Stimulated activated CD4-positive, alpha-beta T cell treated with anti-CD3 and anti-CD28 coated beads, Interleukin-1b, Interleukin-23, amount 100 ng/mL, for 4 hours (primary cell): ENCODE data around the gene CEP126.

ENCODE experiments used
- DNase-seq, 2 donors: peaks; one replicate each; pipeline ENCODE4 v3.0.0-alpha.2; 2020; ENCODE audit warnings: low read depth in 2 of 2

CEP126 gene

DNA sequence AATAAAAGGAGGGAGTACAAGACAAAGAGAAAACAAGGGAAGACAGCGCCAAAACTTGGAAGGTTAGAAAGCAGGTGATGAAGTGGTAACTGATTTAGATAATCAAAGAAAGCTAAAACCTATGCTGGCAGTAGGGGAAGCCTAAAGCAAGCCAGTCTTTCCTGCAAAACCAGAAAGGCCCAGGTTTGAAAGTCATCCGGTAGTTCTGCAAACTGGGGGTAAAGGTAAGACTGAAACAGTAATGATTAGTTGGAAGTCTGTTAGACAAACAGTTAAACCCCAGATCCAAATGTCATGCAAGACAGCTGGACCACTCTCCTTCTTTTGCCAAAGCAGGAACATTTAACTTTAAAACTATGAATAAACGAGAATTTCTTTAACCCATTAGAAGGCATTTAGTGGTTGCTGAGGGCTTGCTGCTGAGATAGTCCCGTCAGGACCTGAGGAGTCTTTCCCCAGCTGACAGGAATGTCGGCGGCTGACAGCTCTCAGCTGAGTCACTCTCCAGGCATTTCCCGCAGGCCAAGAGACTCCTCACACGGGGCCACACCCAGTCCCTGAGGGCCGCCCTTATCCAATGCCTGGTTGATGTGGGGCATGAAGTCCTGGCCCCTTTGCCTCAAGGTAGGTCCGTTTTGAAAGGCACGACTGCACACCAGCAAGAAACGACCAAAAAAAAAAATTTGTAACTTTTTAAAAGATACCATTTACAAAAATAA lies 96.1 kb downstream of the CEP126 start:
- no peak for DNase-seq

DNA sequence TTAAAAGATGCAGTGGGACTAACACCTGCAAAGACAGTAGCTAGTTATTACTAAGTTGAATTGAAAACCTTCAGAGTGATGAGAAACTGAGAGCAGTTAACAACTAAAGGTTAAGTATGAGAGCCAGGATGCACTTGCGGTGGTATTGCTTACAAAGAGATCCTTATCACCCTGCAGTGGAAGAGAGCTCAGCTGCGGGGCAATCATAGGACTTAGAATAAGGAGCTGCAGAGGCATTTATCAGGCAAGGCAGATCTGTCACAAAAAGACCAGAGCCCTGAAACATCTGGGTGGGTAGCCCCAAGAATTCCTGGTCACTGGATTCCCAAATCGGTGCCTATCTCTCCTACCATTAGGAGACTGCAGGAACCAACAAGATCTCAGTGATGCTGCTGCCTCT lies 98.1 kb downstream of the CEP126 start:
- no peak for DNase-seq

DNA sequence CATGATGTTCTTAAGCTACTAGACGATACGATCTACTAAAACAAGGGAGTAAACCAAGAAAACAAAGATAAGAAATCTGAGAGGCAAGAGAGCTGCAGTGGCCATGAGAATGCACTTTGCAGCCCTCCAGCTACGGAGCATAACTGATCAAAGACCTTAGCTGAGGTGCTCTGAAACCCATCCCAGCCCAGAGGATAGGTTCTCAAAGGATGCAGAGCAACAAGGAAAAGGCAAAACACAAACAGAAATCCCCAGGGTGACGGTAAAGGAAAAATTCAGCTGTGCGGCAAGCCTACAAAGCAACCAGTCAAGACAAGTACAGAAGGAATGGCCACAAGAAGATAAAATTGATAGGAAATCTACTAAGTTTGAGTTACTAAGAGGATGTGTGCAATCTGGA lies 99.9 kb downstream of the CEP126 start:
- DNase-seq, result no peak

DNA sequence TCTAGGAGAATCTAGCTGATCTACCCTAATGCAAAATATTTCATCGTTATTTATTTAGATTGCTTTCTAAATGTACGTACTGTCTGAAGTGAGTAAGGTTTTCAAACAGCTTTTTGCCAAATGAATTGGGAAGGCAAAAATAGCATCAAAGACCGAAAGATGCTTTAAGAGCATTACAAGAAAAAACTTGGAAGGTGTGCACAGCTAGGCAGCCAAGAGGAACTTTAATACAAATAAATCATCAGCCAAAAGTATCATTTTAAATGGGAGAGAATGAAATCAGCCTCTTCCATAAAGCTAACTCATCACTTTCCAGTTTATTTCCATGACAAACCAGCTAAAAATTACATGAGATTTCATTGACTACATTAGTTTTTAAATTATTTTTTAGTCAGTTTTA lies 102.2 kb downstream of the CEP126 start:
- no peak for DNase-seq

DNA sequence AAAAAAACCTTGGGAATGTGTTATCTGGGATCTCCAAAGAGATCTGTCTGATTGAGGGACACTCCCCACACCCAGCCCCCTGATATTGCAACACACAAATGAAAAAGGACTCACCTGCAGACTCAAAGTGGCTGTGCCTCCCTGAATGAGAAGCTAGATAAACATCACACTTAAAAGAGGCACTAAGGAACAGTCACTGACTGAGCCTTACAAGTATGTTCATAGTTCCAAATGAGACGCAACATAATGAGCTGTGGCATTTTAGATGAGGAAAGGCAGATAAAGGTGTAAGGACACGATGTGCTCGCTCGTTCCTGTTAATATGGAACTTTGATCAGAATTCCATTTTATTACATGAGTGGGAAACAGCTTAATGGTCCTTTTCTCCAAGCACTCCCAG lies 111.4 kb downstream of the CEP126 start:
- no peak for DNase-seq

DNA sequence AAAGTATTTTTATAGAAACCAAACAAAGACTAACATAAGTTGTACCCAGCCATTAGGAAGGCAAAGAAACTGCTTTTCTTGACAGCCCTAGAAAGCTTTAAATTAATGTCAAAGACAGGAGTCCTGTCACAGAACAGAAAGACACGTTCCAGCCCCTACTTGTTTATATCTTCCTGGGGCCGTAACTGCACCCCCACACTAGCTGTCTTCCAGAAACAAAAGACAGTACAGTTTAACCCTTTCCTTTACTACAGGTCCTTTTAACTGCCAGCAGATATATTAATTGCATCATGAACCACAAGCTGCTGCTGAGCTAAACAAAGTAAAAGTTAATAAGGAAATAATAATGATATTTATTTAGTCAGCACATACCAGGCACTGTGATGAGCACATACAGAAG lies 112.1 kb downstream of the CEP126 start:
- no peak for DNase-seq

DNA sequence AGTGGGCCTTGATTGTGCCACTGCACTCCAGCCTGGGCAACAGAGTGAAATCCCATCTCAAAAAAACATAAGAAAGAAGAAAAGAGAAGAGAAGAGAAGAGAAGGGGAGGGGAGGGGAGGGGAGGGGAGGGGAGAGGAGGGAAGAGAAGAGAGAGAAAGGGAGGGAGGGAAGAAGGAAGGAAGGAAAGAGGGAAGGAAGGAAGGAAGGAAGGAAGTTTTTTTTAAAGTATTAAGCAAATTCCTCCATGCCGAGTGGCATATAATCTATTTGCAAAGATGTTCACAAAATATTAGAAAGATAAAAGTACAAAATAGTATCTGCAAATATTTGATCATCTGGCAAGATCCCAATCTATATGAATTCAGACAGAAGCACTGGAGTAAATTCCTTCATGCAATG lies 121.9 kb downstream of the CEP126 start:
- no peak for DNase-seq

DNA sequence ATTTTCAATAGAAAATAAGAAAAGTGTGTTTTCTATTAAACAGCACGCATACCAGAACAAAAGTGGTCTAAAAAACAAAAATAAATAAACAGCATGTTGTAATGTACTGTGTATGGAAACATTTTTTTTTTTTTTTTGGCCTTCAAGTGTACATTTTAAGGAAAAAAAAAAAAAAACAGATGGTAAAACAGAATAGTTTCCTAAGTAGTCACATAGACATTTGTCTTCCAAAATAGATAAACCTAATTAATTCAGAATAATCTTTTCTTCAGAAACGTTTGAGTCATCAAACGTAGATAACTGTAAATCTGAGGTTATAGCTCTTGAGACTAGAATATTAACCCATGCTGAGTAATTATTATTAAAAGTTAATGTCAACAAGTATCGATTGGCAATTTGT lies 132.0 kb downstream of the CEP126 start:
- no peak for DNase-seq

DNA sequence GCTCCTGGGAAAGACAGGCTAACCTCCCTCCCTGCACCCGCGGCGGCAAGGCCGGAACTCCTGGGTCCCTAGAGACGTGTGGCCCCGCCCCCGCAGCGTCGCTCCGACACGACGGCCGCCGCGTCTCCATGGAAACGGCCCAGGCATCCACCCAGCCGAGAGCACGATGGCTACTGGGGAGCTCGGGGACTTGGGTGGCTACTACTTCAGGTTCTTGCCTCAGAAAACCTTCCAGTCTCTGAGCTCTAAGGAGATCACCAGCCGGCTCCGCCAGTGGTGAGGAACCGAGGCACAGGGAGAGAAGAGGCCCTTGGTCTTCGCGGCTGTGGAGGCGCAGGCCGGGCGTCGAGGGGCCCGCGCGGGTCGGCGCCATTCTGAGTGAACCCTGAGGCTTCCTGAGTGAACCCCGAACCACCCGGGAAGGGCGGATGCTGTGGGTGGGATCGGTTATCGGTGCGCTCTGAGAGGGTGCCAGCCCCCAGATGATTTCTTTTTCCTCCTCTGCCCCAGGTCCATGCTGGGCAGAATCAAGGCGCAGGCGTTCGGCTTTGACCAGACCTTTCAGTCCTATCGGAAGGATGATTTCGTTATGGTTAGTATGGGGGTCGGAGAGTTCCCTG lies 132.6 kb downstream of the CEP126 start, which contains the start of gene CFAP300:
CFAP300 (plus strand) TSS at position 133 of the 620 bp plus-strand sequence; CDS start at position 167, 34 bp downstream.
- DNase-seq, result peak in 1 of 2 donors; percentile 44
